Neutrophil (primary cell): Measurements from ENCODE around the gene TCF20.

ENCODE experiments used
- H3K27ac ChIP-seq: fragments of 200-600 bp; sonication (generic); 2 replicates; pipeline ENCODE4 v1.5.1; 2016; ENCODE audit warnings: mild to moderate bottlenecking, moderate library complexity
- H3K27me3 ChIP-seq: fragments of 200-600 bp; sonication (generic); 2 replicates; pipeline ENCODE4 v1.6.0; 2016; ENCODE audit warnings: mild to moderate bottlenecking
- H3K36me3 ChIP-seq: fragments of 200-600 bp; sonication (generic); 2 replicates; pipeline ENCODE4 v1.5.1; 2017
- H3K4me1 ChIP-seq, 2 experiments: fragments of 200-600 bp in 1 of 2; sonication (generic) in 1 of 2; 1 replicate in 1 of 2; 2 replicates in 1 of 2; pipeline versions ENCODE4 v1.5.1 to v1.6.1; 2013 to 2016; ENCODE audit warnings: low read depth in 1 of 2, low read length in 1 of 2, mild to moderate bottlenecking in 1 of 2, moderate library complexity in 1 of 2; ENCODE audit not compliant: control insufficient read depth in 1 of 2, insufficient read depth in 1 of 2
- H3K4me3 ChIP-seq, 2 experiments: fragments of 200-600 bp in 1 of 2; sonication (generic) in 1 of 2; 1 replicate in 1 of 2; 2 replicates in 1 of 2; pipeline ENCODE4 v1.5.1; 2013 to 2016; ENCODE audit warnings: low read depth in 1 of 2, low read length in 1 of 2, mild to moderate bottlenecking in 1 of 2, moderate library complexity in 1 of 2
- H3K9me3 ChIP-seq: fragments of 200-600 bp; sonication (generic); 2 replicates; pipeline ENCODE4 v1.5.1; 2016
- TF ChIP-seq, protein P1 (sequence below): fragments of 200-600 bp; sonication (generic); IDR thresholded peaks from 2 replicates; pipeline ENCODE4 v1.5.1; 2016; ENCODE audit warnings: antibody characterized with exemption

Gene TCF20

DNA sequence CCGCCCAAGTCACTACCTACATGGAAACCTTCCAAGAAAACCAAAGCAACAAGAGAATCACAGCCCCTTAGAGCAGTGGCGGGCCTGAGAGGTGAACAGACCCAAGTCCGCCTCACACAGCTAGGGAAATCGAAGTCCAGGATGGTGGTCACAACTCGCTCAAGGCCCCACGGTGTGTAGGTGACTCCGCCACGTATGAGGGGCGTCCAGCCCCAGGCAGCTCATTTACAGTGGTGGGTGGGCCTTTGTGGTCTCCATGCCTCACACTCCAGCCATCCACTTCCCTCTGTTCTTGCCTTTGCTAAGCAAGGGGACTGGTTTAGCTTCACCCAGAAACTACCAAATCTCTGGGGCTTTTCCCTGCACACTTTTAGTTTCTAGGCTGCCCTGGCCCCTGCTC is 9.7 kb upstream of the TCF20 start:
- no peaks in the 10 kb centered on the region for H3K9me3 ChIP-seq
- TF ChIP-seq, protein P1, sequence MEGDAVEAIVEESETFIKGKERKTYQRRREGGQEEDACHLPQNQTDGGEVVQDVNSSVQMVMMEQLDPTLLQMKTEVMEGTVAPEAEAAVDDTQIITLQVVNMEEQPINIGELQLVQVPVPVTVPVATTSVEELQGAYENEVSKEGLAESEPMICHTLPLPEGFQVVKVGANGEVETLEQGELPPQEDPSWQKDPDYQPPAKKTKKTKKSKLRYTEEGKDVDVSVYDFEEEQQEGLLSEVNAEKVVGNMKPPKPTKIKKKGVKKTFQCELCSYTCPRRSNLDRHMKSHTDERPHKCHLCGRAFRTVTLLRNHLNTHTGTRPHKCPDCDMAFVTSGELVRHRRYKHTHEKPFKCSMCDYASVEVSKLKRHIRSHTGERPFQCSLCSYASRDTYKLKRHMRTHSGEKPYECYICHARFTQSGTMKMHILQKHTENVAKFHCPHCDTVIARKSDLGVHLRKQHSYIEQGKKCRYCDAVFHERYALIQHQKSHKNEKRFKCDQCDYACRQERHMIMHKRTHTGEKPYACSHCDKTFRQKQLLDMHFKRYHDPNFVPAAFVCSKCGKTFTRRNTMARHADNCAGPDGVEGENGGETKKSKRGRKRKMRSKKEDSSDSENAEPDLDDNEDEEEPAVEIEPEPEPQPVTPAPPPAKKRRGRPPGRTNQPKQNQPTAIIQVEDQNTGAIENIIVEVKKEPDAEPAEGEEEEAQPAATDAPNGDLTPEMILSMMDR = no peak
- H3K27me3 ChIP-seq = peaks cover 82% of the 10 kb centered on the region
- H3K36me3 ChIP-seq = no peaks in the 10 kb centered on the region
- H3K4me1 ChIP-seq = peaks cover 3 to 14% of the 10 kb centered on the region in 2 experiments
- H3K4me3 ChIP-seq = no peak overlapping the region
- H3K27ac ChIP-seq = no peak overlapping the region

DNA sequence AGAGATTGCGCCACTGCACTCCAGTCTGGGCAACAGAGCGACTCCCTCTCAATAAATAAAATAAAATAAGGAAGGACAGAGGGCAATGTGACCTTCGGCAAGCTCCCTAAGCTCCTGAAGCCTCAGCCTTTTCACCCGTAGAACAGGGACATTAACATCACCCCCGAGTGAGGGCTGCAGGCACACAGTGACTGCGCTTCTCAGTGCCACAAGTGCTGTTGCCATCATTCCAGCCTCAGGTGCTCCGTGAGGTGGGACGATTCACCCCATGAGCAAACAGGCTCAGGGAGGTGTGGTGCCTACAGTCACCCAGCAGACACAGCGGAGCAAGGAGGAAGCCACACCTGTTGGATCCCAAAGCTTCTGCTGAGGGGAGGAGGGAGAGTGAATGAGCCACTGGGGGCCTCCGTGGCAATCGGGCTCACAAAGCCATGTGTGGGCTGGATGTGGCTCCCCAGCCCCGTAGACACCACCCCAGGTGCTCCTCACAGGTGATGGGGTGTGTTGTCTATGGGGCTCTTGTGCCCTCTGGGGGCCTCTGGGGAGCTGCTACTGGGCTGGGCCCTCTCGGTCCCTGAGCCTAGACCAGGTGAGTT is 9.1 kb upstream of the TCF20 start:
- Histone ChIP-seq H3K9me3 (no peaks in the 10 kb centered on the region), H3K4me3 (no peak overlapping the region), H3K27me3 (peaks cover 75% of the 10 kb centered on the region), H3K27ac (no peak overlapping the region), H3K36me3 (no peaks in the 10 kb centered on the region), H3K4me1 (peaks cover 3 to 14% of the 10 kb centered on the region in 2 experiments)
- TF ChIP-seq, protein P1 = no peak

DNA sequence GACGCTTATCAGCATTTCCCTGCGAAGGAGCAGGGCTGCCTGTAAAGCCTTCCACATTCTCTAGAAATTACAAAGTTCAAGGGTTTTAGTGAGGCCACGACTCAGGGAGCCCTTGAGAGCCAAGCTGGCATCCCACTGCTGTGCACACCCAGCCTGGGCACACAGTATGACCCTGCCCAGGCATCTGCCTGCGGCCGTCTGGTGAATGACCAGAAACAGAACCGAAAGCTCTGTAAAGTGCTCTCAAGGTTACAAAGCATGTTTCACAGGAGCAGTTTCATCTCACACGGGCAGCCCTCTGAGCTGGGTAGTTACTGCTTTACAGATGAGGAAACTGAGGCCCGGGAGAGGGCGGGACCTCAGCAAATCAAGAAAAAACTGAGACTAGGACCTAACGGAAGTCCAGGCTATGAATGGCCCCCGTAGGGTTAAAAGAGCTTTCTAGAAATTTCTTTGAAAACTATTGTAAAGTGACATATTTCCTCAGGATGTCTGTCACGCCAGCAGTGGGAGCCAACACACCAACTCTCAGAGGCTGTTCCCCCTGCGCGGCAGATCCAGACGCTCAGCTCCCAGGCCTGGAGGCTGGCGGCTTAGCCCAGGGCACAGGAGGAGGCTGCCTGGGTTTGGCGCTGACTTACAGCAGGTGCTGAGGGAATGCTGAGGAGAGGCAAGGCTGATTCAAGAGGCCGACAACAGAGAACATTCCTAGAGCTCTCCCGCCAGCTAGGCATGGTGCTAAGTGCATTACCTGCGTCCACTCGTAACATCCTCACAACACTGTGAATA is 7.7 kb upstream of the TCF20 start:
- TF ChIP-seq, protein P1 = no peak
- Histone ChIP-seq H3K36me3 (no peaks in the 10 kb centered on the region), H3K27ac (no peak overlapping the region), H3K4me3 (no peak overlapping the region), H3K27me3 (peaks cover 62% of the 10 kb centered on the region), H3K4me1 (peaks cover 0 to 3% of the 10 kb centered on the region in 2 experiments), H3K9me3 (no peaks in the 10 kb centered on the region)

DNA sequence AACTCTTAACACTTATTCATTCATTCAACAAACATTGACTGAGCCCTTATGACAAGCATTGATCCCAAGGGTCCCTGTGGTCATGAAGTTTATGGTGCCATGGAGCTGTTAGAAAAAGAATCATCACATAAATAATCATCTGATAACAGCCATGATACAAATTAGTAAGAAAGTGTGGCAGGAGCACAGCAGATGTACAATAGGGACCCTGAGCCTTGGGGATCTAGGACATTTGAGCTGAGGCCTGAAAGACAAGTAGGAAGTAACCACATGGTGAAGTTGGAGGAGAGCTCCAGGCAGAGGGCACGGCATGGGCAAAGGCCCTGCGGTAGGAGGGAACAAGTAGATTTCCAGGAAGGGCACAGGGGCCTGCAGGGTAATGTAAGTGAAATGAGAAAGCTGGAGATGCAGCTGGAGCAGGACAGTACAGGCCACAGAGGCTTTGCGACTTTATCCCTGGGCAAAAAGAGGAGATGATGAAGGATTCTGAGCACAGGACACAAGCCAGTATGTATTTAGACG is 6.8 kb upstream of the TCF20 start:
- no peaks in the 10 kb centered on the region for H3K9me3 ChIP-seq
- no peak overlapping the region for H3K27ac ChIP-seq
- peaks cover 0 to 4% of the 10 kb centered on the region in 2 experiments for H3K4me1 ChIP-seq
- H3K36me3 ChIP-seq = no peaks in the 10 kb centered on the region
- TF ChIP-seq, protein P1 = no peak
- H3K27me3 ChIP-seq = peaks cover 53% of the 10 kb centered on the region
- H3K4me3 ChIP-seq = no peak overlapping the region

DNA sequence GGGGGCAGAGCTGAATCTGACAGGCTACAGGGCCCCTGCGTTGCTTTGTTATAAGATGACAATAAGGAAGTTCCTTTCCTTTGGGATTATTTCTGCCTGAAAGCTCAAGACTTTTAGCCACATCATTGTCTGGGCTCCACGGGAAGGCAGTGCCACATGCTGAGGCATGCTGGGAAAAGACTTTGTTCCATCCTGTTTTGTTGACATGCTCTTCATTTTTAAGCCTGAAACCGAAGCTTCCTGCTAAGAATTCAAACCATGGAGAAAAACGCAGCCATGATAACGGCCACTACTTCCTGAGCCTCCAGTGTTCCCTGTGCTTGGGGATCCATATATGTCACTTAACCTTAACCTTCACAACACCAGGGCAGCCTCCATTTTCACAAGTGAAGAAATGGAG is 5.5 kb upstream of the TCF20 start:
- H3K36me3 ChIP-seq = no peaks in the 10 kb centered on the region
- H3K9me3 ChIP-seq = no peaks in the 10 kb centered on the region
- TF ChIP-seq, protein P1 = no peak
- H3K27me3 ChIP-seq = peaks cover 40% of the 10 kb centered on the region
- H3K4me3 ChIP-seq = no peak overlapping the region
- H3K4me1 ChIP-seq = peaks cover 2 to 7% of the 10 kb centered on the region in 2 experiments
- no peak overlapping the region for H3K27ac ChIP-seq
